Measurements from ENCODE around the gene CTNNA3. TPM values are rescaled to one million over a fixed set of nuclear protein-coding genes. Genes with fewer than 3 reads are reported as not detected.

Gene CTNNA3
- total and polyA plus RNA-seq, 2 of the 4 experiments (the other 2 are of a cell fraction), result 0.19 to 0.90 TPM

DNA sequence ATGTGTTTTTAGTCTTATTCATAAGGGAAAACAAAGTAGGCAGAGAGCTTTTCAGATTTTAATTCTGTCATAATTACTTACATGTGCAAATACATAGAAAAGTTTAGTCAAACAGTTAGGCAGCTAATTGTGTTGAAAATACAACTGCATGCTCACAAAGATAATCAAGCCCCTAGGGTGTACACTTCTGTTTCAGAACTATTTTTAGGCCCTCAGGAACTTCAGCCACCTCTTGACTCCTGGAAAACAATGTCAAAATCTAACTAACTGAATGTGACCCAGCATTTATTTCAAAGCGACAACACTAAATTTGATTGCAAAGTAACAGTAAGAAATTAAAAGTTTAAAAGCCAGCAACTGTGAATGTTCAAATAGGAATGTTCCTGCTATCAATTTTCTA, 1369.1 kb downstream of the CTNNA3 start:
- no peak overlapping the region for H3K4me2 ChIP-seq (ENCODE audit: low read depth, low read length)
- no peaks in the 10 kb centered on the region for H3K4me1 ChIP-seq (ENCODE audit: control insufficient read depth, insufficient read depth, low read length)

More for the DNA sequence above, 1369.1 kb downstream of the CTNNA3 start:
- Histone ChIP-seq H2AK5ac (ENCODE audit: low read depth, low read length) (no peak overlapping the region), H2BK120ac (ENCODE audit: low read depth, low read length) (no peak overlapping the region), H2AK9ac (replicated peaks; ENCODE audit: low read depth, low read length, poor library complexity) (no peak overlapping the region), H2AFZ (replicated peaks; ENCODE audit: low read length, poor library complexity) (no peak overlapping the region), H4K5ac (ENCODE audit: low read depth, low read length) (no peak overlapping the region), H3K36me3 (ENCODE audit: control insufficient read depth, insufficient read depth, low read length) (no peaks in the 10 kb centered on the region), H3K27ac (ENCODE audit: insufficient read depth, low read length) (no peak overlapping the region), H3K4ac (ENCODE audit: low read depth, low read length) (no peak overlapping the region), H2BK20ac (ENCODE audit: low read depth, low read length) (no peak overlapping the region), H2BK5ac (ENCODE audit: low read depth, low read length, poor library complexity, severe bottlenecking) (no peak overlapping the region), H2BK15ac (ENCODE audit: low read depth, low read length) (no peak overlapping the region), H4K91ac (ENCODE audit: insufficient read depth, low read depth, low read length) (no peak overlapping the region), H3K14ac (replicated peaks; ENCODE audit: low read depth, low read length) (no peak overlapping the region), H3K18ac (ENCODE audit: low read depth, low read length) (no peak overlapping the region), H3K4me3 (ENCODE audit: insufficient read depth, low read depth, low read length) (no peak overlapping the region), H4K8ac (ENCODE audit: low read depth in 2 of 2, low read length in 2 of 2) (no peak overlapping the region), H3K56ac (ENCODE audit: extremely low read depth, insufficient read depth, low read length) (no peak overlapping the region), H3K9me1 (ENCODE audit: insufficient read depth, low read length) (no peaks in the 10 kb centered on the region), H3K27me3 (ENCODE audit: control insufficient read depth, insufficient read depth, low read length) (no peaks in the 10 kb centered on the region), H3K9ac (ENCODE audit: low read depth, low read length) (no peak overlapping the region), H4K20me1 (ENCODE audit: insufficient read depth, low read length) (no peaks in the 10 kb centered on the region), H3K9me3 (ENCODE audit: control insufficient read depth, insufficient read depth, low read length) (peaks cover 3% of the 10 kb centered on the region), H3K79me1 (ENCODE audit: low read depth in 1 of 2, low read length in 2 of 2) (no peaks in the 10 kb centered on the region), H3K23ac (ENCODE audit: low read depth, low read length) (no peak overlapping the region)
- CTCF ChIA-PET, result no interaction called here
- in situ Hi-C loops (cut with MboI; ENCODE audit: low sequenced_read_pairs) (no loop called here), intact Hi-C loops (cut with micrococcal nuclease) (no loop called here), dilution Hi-C loops (cut with HindIII; ENCODE audit: low sequenced_read_pairs, unreplicated experiment) (no loop called here)
- no TSS peak for BruUV-seq (replicated peaks)
- WGBS, 2 experiments (ENCODE audit: extremely low coverage in 2 of 2, insufficient read length in 1 of 2), result no CpG with 5 or more reads among the region's 1 CpG
- ATAC-seq (ENCODE audit: low read depth) (no peak), DNase-seq (no peak)
- TF ChIP-seq FOS (IDR thresholded peaks at IDR 0.05; ENCODE audit: low read depth, low read length) (no peak), SMC3 (IDR thresholded peaks at IDR 0.05; ENCODE audit: low read depth, low read length) (no peak), MAZ (IDR thresholded peaks at IDR 0.05; ENCODE audit: borderline replicate concordance, low read depth, low read length) (no peak), CHD1 (IDR thresholded peaks at IDR 0.05; ENCODE audit: low read depth, low read length) (no peak), RAD21 (IDR thresholded peaks at IDR 0.05; ENCODE audit: low read length) (no peak), MXI1 (IDR thresholded peaks at IDR 0.05; ENCODE audit: borderline replicate concordance, low read depth, low read length) (no peak), POLR2A (IDR thresholded peaks at IDR 0.05; ENCODE audit: low read depth, low read length) (no peak), BHLHE40 (IDR thresholded peaks at IDR 0.05; ENCODE audit: low read depth, low read length) (no peak), RCOR1 (IDR thresholded peaks at IDR 0.05; ENCODE audit: insufficient replicate concordance, low read length) (no peak)
- TF ChIP-seq, protein P1, sequence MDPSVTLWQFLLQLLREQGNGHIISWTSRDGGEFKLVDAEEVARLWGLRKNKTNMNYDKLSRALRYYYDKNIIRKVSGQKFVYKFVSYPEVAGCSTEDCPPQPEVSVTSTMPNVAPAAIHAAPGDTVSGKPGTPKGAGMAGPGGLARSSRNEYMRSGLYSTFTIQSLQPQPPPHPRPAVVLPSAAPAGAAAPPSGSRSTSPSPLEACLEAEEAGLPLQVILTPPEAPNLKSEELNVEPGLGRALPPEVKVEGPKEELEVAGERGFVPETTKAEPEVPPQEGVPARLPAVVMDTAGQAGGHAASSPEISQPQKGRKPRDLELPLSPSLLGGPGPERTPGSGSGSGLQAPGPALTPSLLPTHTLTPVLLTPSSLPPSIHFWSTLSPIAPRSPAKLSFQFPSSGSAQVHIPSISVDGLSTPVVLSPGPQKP (IDR thresholded peaks at IDR 0.05; ENCODE audit: borderline replicate concordance, low read depth, low read length), result no peak
- TF ChIP-seq, protein P2, sequence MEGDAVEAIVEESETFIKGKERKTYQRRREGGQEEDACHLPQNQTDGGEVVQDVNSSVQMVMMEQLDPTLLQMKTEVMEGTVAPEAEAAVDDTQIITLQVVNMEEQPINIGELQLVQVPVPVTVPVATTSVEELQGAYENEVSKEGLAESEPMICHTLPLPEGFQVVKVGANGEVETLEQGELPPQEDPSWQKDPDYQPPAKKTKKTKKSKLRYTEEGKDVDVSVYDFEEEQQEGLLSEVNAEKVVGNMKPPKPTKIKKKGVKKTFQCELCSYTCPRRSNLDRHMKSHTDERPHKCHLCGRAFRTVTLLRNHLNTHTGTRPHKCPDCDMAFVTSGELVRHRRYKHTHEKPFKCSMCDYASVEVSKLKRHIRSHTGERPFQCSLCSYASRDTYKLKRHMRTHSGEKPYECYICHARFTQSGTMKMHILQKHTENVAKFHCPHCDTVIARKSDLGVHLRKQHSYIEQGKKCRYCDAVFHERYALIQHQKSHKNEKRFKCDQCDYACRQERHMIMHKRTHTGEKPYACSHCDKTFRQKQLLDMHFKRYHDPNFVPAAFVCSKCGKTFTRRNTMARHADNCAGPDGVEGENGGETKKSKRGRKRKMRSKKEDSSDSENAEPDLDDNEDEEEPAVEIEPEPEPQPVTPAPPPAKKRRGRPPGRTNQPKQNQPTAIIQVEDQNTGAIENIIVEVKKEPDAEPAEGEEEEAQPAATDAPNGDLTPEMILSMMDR (conservative IDR thresholded peaks at IDR 0.05; ENCODE audit: low read depth, low read length), result no peak
- TF ChIP-seq, protein P3, sequence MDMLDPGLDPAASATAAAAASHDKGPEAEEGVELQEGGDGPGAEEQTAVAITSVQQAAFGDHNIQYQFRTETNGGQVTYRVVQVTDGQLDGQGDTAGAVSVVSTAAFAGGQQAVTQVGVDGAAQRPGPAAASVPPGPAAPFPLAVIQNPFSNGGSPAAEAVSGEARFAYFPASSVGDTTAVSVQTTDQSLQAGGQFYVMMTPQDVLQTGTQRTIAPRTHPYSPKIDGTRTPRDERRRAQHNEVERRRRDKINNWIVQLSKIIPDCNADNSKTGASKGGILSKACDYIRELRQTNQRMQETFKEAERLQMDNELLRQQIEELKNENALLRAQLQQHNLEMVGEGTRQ (IDR thresholded peaks at IDR 0.05; ENCODE audit: low read depth, low read length), result no peak
- POLR2A ChIA-PET (ENCODE audit: unreplicated experiment), result no interaction called here
